ENCODE data around the gene ZNF485. TPM values are rescaled to one million over a fixed set of nuclear protein-coding genes. Genes with fewer than 3 reads are reported as not detected.

The ZNF485 gene
- total RNA-seq, 4 donors from 2014 or later, result 1.1 to 10.9 (median 5.0) TPM

DNA sequence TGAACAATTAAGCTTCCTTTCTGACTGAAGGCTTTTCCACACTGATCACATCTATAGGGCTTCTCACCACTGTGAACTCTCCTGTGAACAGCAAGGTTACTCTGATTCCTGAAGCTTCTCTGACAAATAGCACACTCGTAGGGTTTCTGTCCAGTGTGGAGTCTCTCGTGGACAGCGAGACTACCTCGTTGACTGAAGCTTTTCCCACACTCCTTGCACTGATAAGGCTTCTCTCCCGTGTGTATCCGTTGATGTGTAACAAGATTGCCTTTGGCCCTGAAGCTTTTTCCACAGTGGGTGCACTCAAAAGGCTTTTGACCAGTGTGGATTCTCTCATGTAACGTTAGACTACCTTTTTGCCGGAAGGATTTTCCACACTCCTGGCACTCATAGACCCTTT lies 38.0 kb downstream of the ZNF485 start:
- Histone ChIP-seq H3K9me3 (peaks cover 10 to 74% (median 52%) of the 10 kb centered on the region in 3 donors), H3K27ac (no peak overlapping the region), H3K4me1 (peaks cover 0 to 14% (median 3%) of the 10 kb centered on the region in 3 donors), H3K36me3 (peaks cover 18 to 44% (median 19%) of the 10 kb centered on the region in 3 donors), H3K4me3 (peak overlapping the region in 1 of 4 donors; percentile 37), H3K27me3 (no peaks in the 10 kb centered on the region)
- WGBS, 2 donors, result 97 to 100% methylated on average over 7 to 8 of the region's 8 CpGs
- no peak for DNase-seq
- intact Hi-C loops (cut with DNase I), result no loop called here
- TF ChIP-seq POLR2A (IDR thresholded peaks at IDR 0.05) (no peak), CTCF (IDR thresholded peaks at IDR 0.05) (no peak)

DNA sequence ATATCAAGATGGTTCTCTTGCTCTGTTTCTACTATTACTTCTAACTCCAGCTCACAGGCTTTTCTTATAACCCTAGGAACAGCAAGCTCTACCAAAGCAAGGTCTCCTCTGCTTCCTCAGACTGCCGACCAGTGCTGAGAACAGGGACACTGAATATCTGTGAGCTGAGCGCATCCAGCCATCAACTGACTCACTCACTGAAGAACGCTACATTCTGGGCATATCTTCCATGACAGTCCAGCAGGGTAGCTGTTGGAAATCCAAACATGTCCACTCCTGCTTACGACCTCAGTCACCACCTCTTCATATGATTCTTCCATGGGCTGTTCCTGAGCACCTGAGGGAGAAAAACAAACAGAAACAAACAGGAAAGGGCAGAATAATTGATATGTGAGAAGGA lies 39.6 kb downstream of the ZNF485 start:
- H3K27me3 ChIP-seq, result no peaks in the 10 kb centered on the region
- no peak overlapping the region for H3K4me3 ChIP-seq
- DNase-seq, result no peak
- peaks cover 10 to 64% (median 52%) of the 10 kb centered on the region in 3 donors for H3K9me3 ChIP-seq
- peaks cover 0 to 19% (median 4%) of the 10 kb centered on the region in 3 donors for H3K4me1 ChIP-seq
- intact Hi-C loops (cut with DNase I), result no loop called here
- TF ChIP-seq POLR2A (IDR thresholded peaks at IDR 0.05) (no peak), CTCF (IDR thresholded peaks at IDR 0.05) (no peak)
- no peak overlapping the region for H3K27ac ChIP-seq
- 84 to 95% methylated on average over 4 of the region's 4 CpGs for WGBS, 2 donors
- peaks cover 18 to 44% (median 19%) of the 10 kb centered on the region in 3 donors for H3K36me3 ChIP-seq

DNA sequence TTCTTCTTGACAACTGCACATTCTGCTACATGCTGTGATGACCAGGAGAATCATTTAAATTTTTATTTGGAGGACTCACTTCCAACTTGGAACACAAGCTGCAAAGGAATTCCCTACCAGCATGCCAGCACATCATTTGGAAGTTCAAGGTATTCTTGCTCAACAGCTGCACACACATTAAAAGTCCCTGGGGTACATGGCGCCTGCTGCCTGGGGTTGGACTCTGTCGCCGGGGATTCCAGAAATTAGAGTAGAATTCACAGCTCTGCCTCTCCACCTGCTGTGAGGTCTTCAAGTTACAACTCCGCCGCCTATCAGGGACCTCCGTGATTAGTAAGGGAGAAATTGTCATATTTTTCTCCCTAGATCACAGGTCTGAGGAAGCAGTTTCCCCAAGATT lies 41.3 kb downstream of the ZNF485 start:
- Histone ChIP-seq H3K4me1 (peaks cover 0 to 19% (median 4%) of the 10 kb centered on the region in 3 donors), H3K27ac (no peak overlapping the region), H3K4me3 (peak overlapping the region in 2 of 4 donors; percentile 81 to 84), H3K27me3 (no peaks in the 10 kb centered on the region), H3K9me3 (peaks cover 10 to 47% (median 41%) of the 10 kb centered on the region in 3 donors), H3K36me3 (peaks cover 18 to 38% (median 19%) of the 10 kb centered on the region in 3 donors)
- no peak for DNase-seq
- TF ChIP-seq CTCF (IDR thresholded peaks at IDR 0.05), result no peak
- no peak for TF ChIP-seq POLR2A (IDR thresholded peaks at IDR 0.05)
- WGBS, 2 donors, result 94 to 95% methylated on average over 6 of the region's 6 CpGs
- intact Hi-C loops (cut with DNase I), result no loop called here

- 20 to 40% methylated on average over 8 to 9 of the region's 9 CpGs for WGBS, 2 donors
- intact Hi-C loops (cut with DNase I), result no loop called here
- Histone ChIP-seq H3K27me3 (peaks cover 0 to under 1% (median 0%) of the 10 kb centered on the region in 4 donors), H3K4me3 (peak overlapping the region; percentile 67 to 84 (median 80)), H3K4me1 (peaks cover 0 to 19% (median 4%) of the 10 kb centered on the region in 3 donors), H3K9me3 (peaks cover 10 to 42% (median 36%) of the 10 kb centered on the region in 3 donors), H3K27ac (peak overlapping the region; percentile 68 to 88 (median 78)), H3K36me3 (peaks cover 18 to 33% (median 19%) of the 10 kb centered on the region in 3 donors)
- TF ChIP-seq CTCF (IDR thresholded peaks at IDR 0.05) (no peak), POLR2A (IDR thresholded peaks at IDR 0.05) (no peak)
- DNase-seq, result no peak
These were observed 41.8 kb downstream of the ZNF485 start for GRCh38 chr10:43648095-43648397.

- Histone ChIP-seq H3K27me3 (peaks cover 0 to 6% (median 0%) of the 10 kb centered on the region in 4 donors), H3K36me3 (peaks cover 18 to 28% (median 19%) of the 10 kb centered on the region in 3 donors), H3K4me3 (peak within 1 kb of the TSS; percentile 67 to 84 (median 80)), H3K27ac (peak within 1 kb of the TSS; percentile 68 to 88 (median 78)), H3K4me1 (peaks cover 0 to 19% (median 4%) of the 10 kb centered on the region in 3 donors), H3K9me3 (peaks cover 10 to 36% (median 31%) of the 10 kb centered on the region in 3 donors)
- 0 to 1% methylated on average over 3 to 15 of the region's 90 CpGs for WGBS, 2 donors
- peak; percentile 31 for DNase-seq
- intact Hi-C loops (cut with DNase I), result no loop called here
- TF ChIP-seq POLR2A (IDR thresholded peaks at IDR 0.05) (peak in 2 of 4 donors; percentile 32 to 50), CTCF (IDR thresholded peaks at IDR 0.05) (peak in 1 of 6 experiments; percentile 11)
These were observed 42.4 kb downstream of the ZNF485 start, which contains the start of gene ZNF32 for GRCh38 chr10:43648398-43649184. TSS of gene ZNF32 (minus strand) at chr10:43648881. CDS start at chr10:43646133, 2,748 bp downstream.

Data from esophagus squamous epithelium (tissue), 5 donors.